Endothelial cell of umbilical vein (primary cell): ENCODE measurements around the gene OPRM1. TPM values are rescaled to one million over a fixed set of nuclear protein-coding genes. Genes with fewer than 3 reads are reported as not detected.

Experiments used
- BruUV-seq: library from RNA; stranded (reverse); fragments of 400-500 nt; replicated peaks from 2 replicates; lab custom pipeline; 2021; lab: Mats Ljungman, UMichigan
- CTCF ChIA-PET: fragments of 300-600, 350-600 bp; sonication (Branson Sonifier 250); formaldehyde crosslinking; loops from one replicate; lab custom pipeline; 2021; ENCODE audit warnings: antibody characterized with exemption, inconsistent platforms; lab: Charles Lee
- POLR2A ChIA-PET: fragments of 300-600, 350-600 bp; sonication (Branson Sonifier 250); formaldehyde crosslinking; loops from one replicate; lab custom pipeline; 2021; ENCODE audit warnings: antibody characterized with exemption, inconsistent platforms; lab: Charles Lee
- DNase-seq: peaks from one replicate; pipeline ENCODE4 v3.0.0-alpha.2; 2011; ENCODE audit warnings: low read depth, low spot score
- FAIRE-seq: peaks from 2 replicates; lab custom pipeline; 2011; peaks lifted over from hg19 to GRCh38; lab: Jason Lieb, UNC
- H2AFZ ChIP-seq: 2 replicates; pipeline ENCODE4 v1.6.0; 2012; ENCODE audit warnings: low read depth, low read length, control low read depth, inconsistent platforms
- H3K27ac ChIP-seq: 2 replicates; pipeline ENCODE4 v1.5.1; 2011; ENCODE audit warnings: low read depth, mild to moderate bottlenecking, control low read depth, low read length, moderate library complexity; ENCODE audit not compliant: insufficient read depth
- H3K27me3 ChIP-seq, 2 experiments: 2 replicates each; pipeline versions ENCODE4 v1.6.0 to v1.6.1; 2011; ENCODE audit warnings: low read length in 2 of 2, mixed read lengths in 1 of 2; ENCODE audit not compliant: control insufficient read depth in 2 of 2, insufficient read depth in 2 of 2
- H3K36me3 ChIP-seq, 2 experiments: 2 replicates in 1 of 2; 3 replicates in 1 of 2; pipeline ENCODE4 v1.5.1; 2011; ENCODE audit warnings: low read length in 2 of 2, mild to moderate bottlenecking in 1 of 2, moderate library complexity in 1 of 2; ENCODE audit not compliant: control insufficient read depth in 2 of 2, insufficient read depth in 2 of 2; ENCODE audit errors: extremely low read depth in 1 of 2
- H3K4me1 ChIP-seq: 3 replicates; pipeline ENCODE4 v1.5.1; 2011; ENCODE audit warnings: mild to moderate bottlenecking, low read length; ENCODE audit not compliant: control insufficient read depth, insufficient read depth; ENCODE audit errors: extremely low read depth
- H3K4me2 ChIP-seq: 2 replicates; pipeline ENCODE4 v1.6.1; 2011; ENCODE audit warnings: low read length, control low read depth, mixed read lengths; ENCODE audit not compliant: insufficient read depth
- H3K4me3 ChIP-seq, 3 experiments: fragments of 200-600 bp in 1 of 3; sonication (generic), shearing (Covaris generic) in 1 of 3; replicated peaks in 1 of 3; 2 replicates each; pipeline ENCODE4 v1.5.1; 2011 to 2016; ENCODE audit warnings: control low read depth in 3 of 3, low read length in 3 of 3, mild to moderate bottlenecking in 2 of 3, inconsistent platforms in 1 of 3, low read depth in 1 of 3, moderate library complexity in 1 of 3; ENCODE audit not compliant: insufficient read depth in 1 of 3
- H3K79me2 ChIP-seq: 2 replicates; pipeline ENCODE4 v1.6.0; 2012; ENCODE audit warnings: low read length, inconsistent platforms; ENCODE audit not compliant: control insufficient read depth, insufficient read depth
- H3K9ac ChIP-seq: replicated peaks from 2 replicates; pipeline ENCODE3; 2011; ENCODE audit warnings: low read length, control low read depth; ENCODE audit not compliant: insufficient read depth; ENCODE audit errors: extremely low read depth
- H3K9me1 ChIP-seq: replicated peaks from 3 replicates; pipeline ENCODE4 v1.6.0; 2011; ENCODE audit warnings: mild to moderate bottlenecking, low read length; ENCODE audit not compliant: control insufficient read depth, insufficient read depth; ENCODE audit errors: extremely low read depth
- H3K9me3 ChIP-seq: replicated peaks from 2 replicates; pipeline ENCODE4 v1.5.1; 2012; ENCODE audit warnings: low read length, inconsistent platforms; ENCODE audit not compliant: control insufficient read depth, insufficient read depth
- H4K20me1 ChIP-seq: replicated peaks from 2 replicates; pipeline ENCODE3; 2011; ENCODE audit warnings: mild to moderate bottlenecking, low read length; ENCODE audit not compliant: control insufficient read depth, insufficient read depth; ENCODE audit errors: extremely low read depth
- CTCF ChIP-seq, 2 donors: IDR thresholded peaks; 1 replicate in 1 of 2; 2 replicates in 1 of 2; pipeline ENCODE4 v1.5.1; 2011; ENCODE audit warnings: low read length in 2 of 2, mild to moderate bottlenecking in 2 of 2, moderate library complexity in 2 of 2, control low read depth in 1 of 2, inconsistent platforms in 1 of 2, low read depth in 1 of 2; ENCODE audit not compliant: insufficient read depth in 1 of 2; ENCODE audit errors: extremely low read depth in 1 of 2
- EZH2 ChIP-seq: IDR thresholded peaks from 2 replicates; pipeline ENCODE4 v1.6.1; 2012; ENCODE audit warnings: borderline replicate concordance, low read depth, mild to moderate bottlenecking, moderate library complexity, low read length, inconsistent platforms; ENCODE audit not compliant: severe bottlenecking
- FOS ChIP-seq: IDR thresholded peaks from 2 replicates; pipeline ENCODE4 v1.6.1; 2011; ENCODE audit warnings: mild to moderate bottlenecking, low read length, moderate library complexity, borderline replicate concordance; ENCODE audit not compliant: insufficient read depth
- GATA2 ChIP-seq: IDR thresholded peaks from 2 replicates; pipeline ENCODE4 v1.7.0; 2011; ENCODE audit warnings: low read depth, mild to moderate bottlenecking, moderate library complexity, mixed read lengths, low read length; ENCODE audit not compliant: insufficient read length, insufficient read depth
- JUN ChIP-seq: IDR thresholded peaks from 2 replicates; pipeline ENCODE4 v1.6.1; 2011; ENCODE audit warnings: borderline replicate concordance, low read depth; ENCODE audit not compliant: insufficient read length, insufficient read depth
- MAX ChIP-seq: IDR thresholded peaks from 2 replicates; pipeline ENCODE4 v1.6.1; 2011; ENCODE audit not compliant: insufficient read depth, insufficient read length
- MYC ChIP-seq: IDR thresholded peaks from one replicate; pipeline ENCODE4 v1.6.1; 2011; ENCODE audit warnings: mild to moderate bottlenecking, low read depth, low read length
- POLR2A ChIP-seq: IDR thresholded peaks from 2 replicates; pipeline ENCODE4 v1.6.1; 2012; ENCODE audit warnings: low read depth, mild to moderate bottlenecking, control low read depth, low read length
- POLR2AphosphoS5 ChIP-seq: IDR thresholded peaks from 2 replicates; pipeline ENCODE4 v1.6.1; 2012; ENCODE audit warnings: low read depth, mild to moderate bottlenecking, control low read depth, low read length, moderate library complexity; ENCODE audit not compliant: insufficient read depth
- dilution Hi-C: fragments of 300-500 bp; cut with MboI; formaldehyde crosslinking; loops from one replicate; pipeline ENCODE4 v1.15.0; 2019; ENCODE audit warnings: low sequenced_read_pairs; ENCODE audit not compliant: extremely low pct_ligation_motif_present
- intact Hi-C: fragments of 100-400 bp; cut with micrococcal nuclease; formaldehyde crosslinking; loops from one replicate; pipeline ENCODE4 v1.10.0; 2022
- polyA plus RNA-seq, 4 experiments: library from polyadenylated mRNA; depleted of rRNA in 3 of 4; stranded (reverse) in 3 of 4; unstranded in 1 of 4; fragments of >200 nt; gene quantifications; 2 replicates each; pipeline versions ENCODE4 v1.2.1 to v1.2.3, GENCODE V29; 2011 to 2012; ENCODE audit warnings: missing spikeins in 1 of 4
- total RNA-seq: library from RNA; stranded (reverse); gene quantifications from 2 replicates; pipeline ENCODE4 v1.2.3, GENCODE V29; 2021

The OPRM1 gene
- total and polyA plus RNA-seq, 2 donors (not counting 3 experiments of a cell fraction or from before 2014, with no cell fraction given) = not detected

GRCh38 chr6:153994811-153995210 lies 44.2 kb upstream of the OPRM1 start:
- intact Hi-C loops = no loop called here
- H3K27ac ChIP-seq = no peak overlapping the region
- H2AFZ ChIP-seq = no peak overlapping the region
- no peaks in the 10 kb centered on the region for H3K27me3 ChIP-seq
- DNase-seq (no peak), FAIRE-seq (no peak)
- TF ChIP-seq JUN (no peak), FOS (no peak), POLR2A (no peak), EZH2 (no peak), POLR2AphosphoS5 (no peak), MYC (no peak), MAX (no peak), CTCF (IDR thresholded peaks at IDR 0.05; ENCODE audit: extremely low read depth in 1 of 2, insufficient read depth in 1 of 2, low read depth in 1 of 2, low read length in 2 of 2) (no peak), GATA2 (no peak)
- dilution Hi-C loops = no loop called here
- peaks cover 2% of the 10 kb centered on the region for H3K9me3 ChIP-seq
- H3K9ac ChIP-seq = no peak overlapping the region
- no TSS peak for BruUV-seq
- no peaks in the 10 kb centered on the region for H3K36me3 ChIP-seq
- H3K4me1 ChIP-seq = no peaks in the 10 kb centered on the region
- ChIA-PET CTCF (no interaction called here), POLR2A (no interaction called here)
- no peak overlapping the region for H3K4me3 ChIP-seq
- H4K20me1 ChIP-seq = no peaks in the 10 kb centered on the region
- H3K79me2 ChIP-seq = no peaks in the 10 kb centered on the region
- H3K9me1 ChIP-seq = no peaks in the 10 kb centered on the region
- H3K4me2 ChIP-seq = no peak overlapping the region
